Superior temporal gyrus (tissue), 1 donor: ENCODE data around the gene TYW1B.
"Not testable (repeated sequence)": the region's sequence is repeated elsewhere in the genome, so short reads cannot be mapped to it uniquely, and the experiment has no call there.

Experiments
- DNase-seq: peaks from one replicate; pipeline ENCODE4 v3.0.0-alpha.2; 2016; ENCODE audit errors: extremely low spot score

TYW1B gene

GRCh38 chr7:72754312-72754711 is 73.7 kb downstream of the TYW1B start:
- no peak for DNase-seq

GRCh38 chr7:72753781-72754180 is 74.2 kb downstream of the TYW1B start:
- no peak for DNase-seq

GRCh38 chr7:72753229-72753628 is 74.8 kb downstream of the TYW1B start:
- DNase-seq = not testable (repeated sequence)

DNA sequence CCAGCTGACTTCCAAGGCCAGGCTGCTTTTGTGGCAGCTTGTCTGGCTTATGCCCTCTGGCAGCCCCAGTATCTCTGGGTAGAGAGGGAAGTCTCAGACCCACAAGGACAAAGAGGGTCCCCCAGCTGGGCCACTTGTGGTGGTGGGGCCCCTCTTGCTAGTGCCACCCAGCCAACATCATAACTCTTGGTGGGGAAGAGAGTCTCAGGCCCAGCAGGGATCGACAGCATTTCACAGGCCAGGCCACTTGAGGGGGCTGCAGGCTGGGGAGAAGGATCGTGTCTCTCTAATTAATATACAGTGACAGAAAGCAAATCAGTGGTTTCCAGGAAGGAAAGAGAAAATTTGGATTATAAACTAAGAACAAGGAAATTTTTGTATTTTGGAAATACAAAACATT is 76.0 kb downstream of the TYW1B start:
- DNase-seq = no peak

GRCh38 chr7:72751378-72751777 is 76.6 kb downstream of the TYW1B start:
- DNase-seq = no peak

DNA sequence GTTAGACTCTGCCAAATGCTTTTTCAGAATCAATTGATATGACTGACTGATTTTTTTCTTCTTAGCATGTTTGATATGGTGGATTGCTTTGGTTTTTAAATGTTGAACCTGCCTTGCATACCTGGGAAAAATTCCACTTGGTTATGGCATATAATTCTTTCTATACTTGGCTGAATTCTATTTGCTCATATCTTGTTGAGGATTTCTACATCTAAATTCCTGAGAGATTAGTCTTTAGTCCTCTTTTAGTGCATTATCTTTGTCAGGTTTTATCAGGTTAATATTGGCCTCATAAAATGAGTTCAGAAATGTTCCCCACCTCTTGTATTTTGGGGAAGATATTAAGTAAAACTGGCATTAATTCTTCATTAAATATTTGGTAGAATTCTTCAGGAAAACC is 79.4 kb downstream of the TYW1B start:
- DNase-seq = not testable (repeated sequence)

- peak; percentile 11 for DNase-seq
Observed at GRCh38 chr7:72744244-72744926, 83.6 kb downstream of the TYW1B start.

- not testable (repeated sequence) for DNase-seq
Observed at GRCh38 chr7:72743801-72744200, 84.2 kb downstream of the TYW1B start.

DNA sequence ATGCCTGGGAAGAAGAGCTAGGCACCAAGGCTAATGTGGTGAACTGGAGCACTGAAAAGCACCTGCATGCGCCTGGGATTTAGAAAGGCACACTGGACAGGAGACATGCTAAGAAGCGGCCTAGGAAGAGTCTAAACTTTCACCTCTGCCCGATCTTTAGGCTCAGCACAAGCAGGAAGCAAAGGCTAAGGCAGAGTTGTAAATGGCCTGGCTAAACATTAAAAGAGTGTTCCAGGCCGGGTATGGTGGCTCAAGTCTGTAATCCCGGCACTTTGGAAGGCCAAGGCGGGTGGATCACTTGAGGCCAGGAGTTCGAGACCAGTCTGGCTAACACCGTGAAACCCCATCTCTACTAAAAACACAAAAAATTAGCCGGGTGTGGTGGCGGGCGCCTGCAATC is 88.3 kb downstream of the TYW1B start:
- DNase-seq = not testable (repeated sequence)

- not testable (repeated sequence) for DNase-seq
Observed at GRCh38 chr7:72735855-72736254, 92.1 kb downstream of the TYW1B start.

GRCh38 chr7:72730815-72731214 is 97.2 kb downstream of the TYW1B start:
- not testable (repeated sequence) for DNase-seq

- not testable (repeated sequence) for DNase-seq
Observed at GRCh38 chr7:72730384-72730783, 97.6 kb downstream of the TYW1B start.

DNA sequence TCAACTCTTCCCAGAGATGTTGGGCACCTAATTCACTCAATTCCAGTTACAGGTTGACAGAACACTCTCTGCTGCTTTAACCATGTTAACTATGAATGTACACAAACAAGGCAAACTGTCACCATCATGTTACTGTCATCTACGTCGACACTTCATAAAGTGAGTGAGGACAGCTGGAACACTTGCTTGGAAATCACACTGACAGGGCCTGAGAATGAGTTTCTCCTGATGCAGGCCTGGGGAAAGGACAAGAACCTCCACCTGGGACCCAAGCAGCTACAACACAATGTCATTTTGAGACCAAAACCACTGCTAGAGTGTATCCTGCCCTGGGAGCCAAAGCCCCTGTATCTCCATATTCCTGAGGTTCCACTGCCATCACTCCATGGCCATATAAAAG is 98.9 kb downstream of the TYW1B start:
- DNase-seq = not testable (repeated sequence)

GRCh38 chr7:72722694-72723093 is 105.3 kb downstream of the TYW1B start:
- DNase-seq = not testable (repeated sequence)

DNA sequence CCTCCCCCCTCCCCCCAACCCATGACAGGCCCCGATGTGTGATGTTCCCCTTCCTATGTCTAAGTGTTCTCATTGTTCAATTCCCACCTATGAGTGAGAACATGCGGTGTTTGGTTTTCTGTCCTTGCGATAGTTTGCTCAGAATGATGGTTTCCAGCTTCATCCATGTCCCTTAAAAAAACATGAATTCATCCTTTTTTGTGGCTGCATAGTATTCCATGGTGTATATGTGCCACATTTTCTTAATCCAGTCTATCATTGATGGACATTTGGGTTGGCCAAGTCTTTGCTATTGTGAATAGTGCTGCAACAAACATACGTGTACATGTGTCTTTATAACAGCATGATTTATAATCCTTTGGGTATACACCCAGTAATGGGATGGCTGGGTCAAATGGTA is 107.1 kb downstream of the TYW1B start:
- not testable (repeated sequence) for DNase-seq

DNA sequence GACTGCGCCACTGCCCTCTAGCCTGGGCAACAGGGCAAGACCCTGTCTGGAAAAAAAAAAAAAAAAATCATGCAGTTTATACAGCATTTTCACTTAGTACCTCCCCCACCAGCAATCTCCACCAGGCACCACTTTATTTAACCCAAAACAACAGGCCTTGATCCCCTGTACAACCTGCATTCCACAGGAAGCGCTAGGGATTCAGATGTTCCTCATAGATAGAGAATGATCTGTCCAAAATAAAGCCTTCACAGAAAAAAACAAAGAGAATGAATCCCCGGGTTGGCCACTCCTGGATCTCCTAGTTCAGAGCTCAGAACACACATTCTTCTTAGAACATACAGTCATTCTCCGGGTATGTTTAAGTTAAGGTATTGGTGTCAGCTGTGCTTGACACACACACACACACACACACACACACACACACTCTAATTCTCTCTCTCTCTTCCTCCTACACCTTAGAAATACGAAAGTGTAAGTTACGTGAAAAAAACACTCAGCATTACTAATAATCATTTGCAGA is 110.7 kb downstream of the TYW1B start:
- DNase-seq = not testable (repeated sequence)

DNA sequence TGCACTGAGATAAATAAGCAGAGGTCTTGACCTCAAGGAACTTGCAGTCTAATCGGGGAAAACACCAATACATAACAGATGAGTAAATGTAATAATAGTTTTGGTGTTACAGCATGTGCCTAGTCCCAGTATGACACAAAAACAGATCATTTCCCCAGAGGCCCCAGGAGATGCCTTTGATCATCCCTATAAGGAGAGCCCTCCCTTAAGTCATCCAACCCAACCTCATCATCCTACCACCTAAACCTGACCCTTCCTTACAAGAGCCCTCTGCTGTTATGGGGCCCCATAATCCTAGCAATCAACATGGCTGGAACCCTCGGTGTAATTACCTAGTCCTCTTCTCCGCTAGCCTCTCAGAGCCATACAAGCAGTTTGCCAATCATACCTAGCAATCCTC is 116.1 kb downstream of the TYW1B start:
- DNase-seq = not testable (repeated sequence)

DNA sequence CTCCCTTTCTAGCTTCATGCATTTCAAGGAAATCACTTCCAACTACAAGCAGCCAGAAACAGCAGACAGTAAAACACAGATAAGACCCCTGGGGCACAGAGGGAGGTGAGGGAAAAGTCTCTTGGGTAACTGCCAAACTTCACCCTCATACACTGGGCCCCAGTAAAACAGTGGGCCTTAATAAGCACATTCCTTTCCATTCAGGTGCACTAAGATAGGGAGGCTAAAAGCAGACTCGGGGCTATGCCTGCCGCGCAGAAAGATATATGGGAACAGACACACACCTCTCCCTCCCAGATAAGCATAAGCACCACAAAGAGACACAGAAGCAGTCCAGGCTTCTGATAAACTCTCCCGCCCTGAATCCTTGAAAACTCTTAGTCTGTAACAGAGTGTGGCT is 117.0 kb downstream of the TYW1B start:
- DNase-seq = no peak

- no peak for DNase-seq
Observed at GRCh38 chr7:72709909-72710308, 118.1 kb downstream of the TYW1B start.

GRCh38 chr7:72708371-72709050 is 119.5 kb downstream of the TYW1B start:
- not testable (repeated sequence) for DNase-seq

DNA sequence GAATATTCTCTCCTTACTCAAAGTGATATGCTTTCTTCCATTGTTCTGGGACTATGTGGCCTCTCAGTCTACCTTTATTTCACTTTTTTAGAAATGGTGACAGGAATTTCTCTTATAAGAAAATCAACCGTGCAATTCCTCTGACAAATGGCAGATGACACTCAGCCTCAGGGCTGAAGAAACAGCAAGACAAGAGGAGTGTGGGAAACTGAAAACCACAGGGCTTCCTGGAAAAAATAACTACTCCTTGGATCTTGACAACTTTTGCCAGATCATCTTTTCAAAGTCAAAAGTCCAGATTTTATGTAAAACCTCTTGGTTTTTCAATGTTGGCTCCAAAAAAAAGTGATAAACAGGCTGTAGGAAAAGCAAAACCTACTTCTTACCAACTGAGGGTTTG is 121.5 kb downstream of the TYW1B start:
- DNase-seq = no peak

DNA sequence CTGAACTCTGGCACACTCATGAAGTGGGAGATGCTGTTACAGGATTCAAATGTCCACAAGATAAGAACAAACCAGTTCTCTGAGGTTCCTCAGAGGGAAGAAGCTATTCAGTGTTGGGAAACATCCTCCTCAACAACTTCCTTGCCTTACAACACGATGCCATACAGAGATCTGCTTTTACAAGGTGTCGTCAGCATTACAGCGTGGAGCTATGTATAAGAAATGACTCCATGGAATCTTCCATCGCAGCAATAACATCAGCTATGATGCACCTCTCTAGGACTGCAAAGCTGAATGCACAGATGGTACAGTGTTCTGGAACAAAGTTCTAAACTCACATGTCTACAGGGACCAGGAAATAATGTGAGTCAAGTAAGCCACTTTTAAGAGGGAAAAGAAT is 122.3 kb downstream of the TYW1B start:
- not testable (repeated sequence) for DNase-seq

GRCh38 chr7:72704894-72705293 is 123.1 kb downstream of the TYW1B start:
- DNase-seq = no peak
